ENCODE results near the gene DCDC2C.
"Not testable (repeated sequence)": the region's sequence is repeated elsewhere in the genome, so short reads cannot be mapped to it uniquely, and the experiment has no call there.

The DCDC2C gene

GRCh38 chr2:3777966-3778365 lies 74.6 kb downstream of the DCDC2C start:
- no peak for DNase-seq

- no peak for DNase-seq
Observed at GRCh38 chr2:3778851-3779495, 75.6 kb downstream of the DCDC2C start.

- DNase-seq, result no peak
Observed at GRCh38 chr2:3779496-3780049, 76.2 kb downstream of the DCDC2C start.

DNA sequence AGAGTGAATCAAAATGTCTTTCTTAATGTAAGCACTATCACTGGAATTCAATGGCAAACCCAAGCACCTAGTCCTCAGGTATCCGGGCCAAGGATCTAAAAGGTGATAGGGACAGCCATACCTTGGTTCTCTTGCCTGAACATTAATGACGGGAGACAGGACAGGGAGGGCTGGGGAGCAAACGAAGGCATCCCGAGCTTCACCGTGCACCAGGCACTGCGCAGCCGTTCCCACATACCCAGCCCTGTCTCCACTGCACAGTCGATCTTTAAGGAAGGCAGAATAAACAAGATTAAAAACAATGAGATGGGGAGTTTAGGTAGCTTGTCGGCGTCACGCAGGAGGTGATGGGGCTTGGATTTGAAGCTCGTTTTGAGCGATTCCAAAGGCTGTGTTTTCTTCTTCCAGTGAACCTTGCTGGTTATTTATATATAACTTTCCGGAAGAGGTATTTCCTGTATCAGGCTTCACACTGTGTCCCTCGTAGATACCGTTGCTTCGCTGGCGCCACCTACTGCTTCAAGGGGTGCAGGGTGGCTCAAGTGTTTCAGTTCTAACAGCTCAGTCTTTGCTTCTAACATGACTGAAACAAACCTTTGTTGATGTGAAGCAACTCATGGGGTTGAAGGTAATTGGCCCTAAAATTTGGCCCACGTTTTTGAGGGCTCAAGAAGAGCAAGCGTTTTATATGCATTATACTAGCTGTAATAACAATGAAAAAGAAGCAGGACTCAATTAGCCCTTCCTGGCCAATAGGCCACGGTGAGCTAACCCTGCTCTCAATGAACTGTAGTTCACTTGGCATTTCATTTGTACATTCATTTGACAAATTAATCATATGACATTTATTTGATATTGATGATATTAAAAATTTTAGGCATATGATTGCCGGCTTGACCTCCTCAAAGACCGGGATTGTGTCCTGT lies 77.4 kb downstream of the DCDC2C start:
- peak; percentile 81 for DNase-seq

- DNase-seq, result no peak
Observed at GRCh38 chr2:3784731-3785130, 81.4 kb downstream of the DCDC2C start.

GRCh38 chr2:3785220-3785889 lies 82.0 kb downstream of the DCDC2C start:
- DNase-seq, result no peak

DNA sequence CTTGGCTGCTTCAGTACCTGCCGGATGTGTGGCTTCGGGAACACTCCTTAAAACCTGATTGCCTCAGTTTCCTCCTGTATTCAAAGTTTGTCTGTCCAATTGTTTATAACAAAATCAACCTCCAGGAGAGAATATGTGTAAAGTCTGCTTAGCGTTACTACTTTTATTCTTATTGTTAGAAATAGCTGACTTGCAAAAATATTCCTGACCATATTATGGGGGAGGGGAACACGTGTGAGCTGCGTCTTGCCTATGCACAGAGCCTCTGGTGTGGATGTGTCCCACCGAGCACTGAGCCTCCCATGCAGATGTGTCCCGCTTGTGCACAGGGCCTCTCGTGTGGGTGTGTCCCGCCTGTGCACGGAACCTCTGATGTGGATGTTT lies 82.5 kb downstream of the DCDC2C start:
- no peak for DNase-seq

DNA sequence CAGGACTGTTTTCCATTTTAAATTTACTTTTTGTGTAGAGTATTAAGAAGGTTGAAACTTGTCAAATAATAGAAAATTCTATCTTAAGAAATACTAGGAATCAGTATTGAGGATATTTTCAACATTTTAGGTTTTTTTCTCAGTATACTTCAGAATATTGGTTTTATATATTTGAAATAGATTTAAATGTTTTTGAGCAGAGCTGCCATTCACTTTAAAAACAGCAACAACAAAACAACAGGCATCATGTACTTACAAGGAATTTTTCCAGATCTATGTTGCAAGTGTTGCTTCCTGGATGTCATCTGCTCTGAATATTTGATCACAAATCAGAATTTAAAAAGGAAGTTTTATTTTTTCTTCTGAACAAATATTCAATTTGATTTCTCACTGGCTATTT lies 84.4 kb downstream of the DCDC2C start:
- DNase-seq, result no peak

GRCh38 chr2:3789256-3789655 lies 85.9 kb downstream of the DCDC2C start:
- DNase-seq, result no peak

DNA sequence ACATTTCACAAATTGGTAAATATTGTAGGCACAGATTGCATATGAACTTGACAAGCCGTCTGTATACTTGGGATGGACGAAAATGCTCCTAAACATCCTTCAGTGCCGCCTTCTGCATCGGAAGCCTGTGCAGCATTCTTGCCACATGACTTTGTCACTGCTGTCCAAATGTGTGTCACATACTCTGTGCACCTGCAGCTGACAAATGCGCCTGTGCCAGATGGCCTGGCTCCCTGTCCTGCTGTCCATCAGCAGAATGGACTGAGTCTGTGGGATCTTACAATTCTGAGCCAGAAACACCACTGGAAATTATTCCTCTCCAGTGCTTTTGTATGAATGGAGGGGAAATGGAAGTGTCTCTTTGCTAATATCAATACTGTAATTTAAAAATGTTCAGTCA lies 89.9 kb downstream of the DCDC2C start:
- no peak for DNase-seq

- DNase-seq, result no peak
Observed at GRCh38 chr2:3801506-3801905, 98.1 kb downstream of the DCDC2C start.

DNA sequence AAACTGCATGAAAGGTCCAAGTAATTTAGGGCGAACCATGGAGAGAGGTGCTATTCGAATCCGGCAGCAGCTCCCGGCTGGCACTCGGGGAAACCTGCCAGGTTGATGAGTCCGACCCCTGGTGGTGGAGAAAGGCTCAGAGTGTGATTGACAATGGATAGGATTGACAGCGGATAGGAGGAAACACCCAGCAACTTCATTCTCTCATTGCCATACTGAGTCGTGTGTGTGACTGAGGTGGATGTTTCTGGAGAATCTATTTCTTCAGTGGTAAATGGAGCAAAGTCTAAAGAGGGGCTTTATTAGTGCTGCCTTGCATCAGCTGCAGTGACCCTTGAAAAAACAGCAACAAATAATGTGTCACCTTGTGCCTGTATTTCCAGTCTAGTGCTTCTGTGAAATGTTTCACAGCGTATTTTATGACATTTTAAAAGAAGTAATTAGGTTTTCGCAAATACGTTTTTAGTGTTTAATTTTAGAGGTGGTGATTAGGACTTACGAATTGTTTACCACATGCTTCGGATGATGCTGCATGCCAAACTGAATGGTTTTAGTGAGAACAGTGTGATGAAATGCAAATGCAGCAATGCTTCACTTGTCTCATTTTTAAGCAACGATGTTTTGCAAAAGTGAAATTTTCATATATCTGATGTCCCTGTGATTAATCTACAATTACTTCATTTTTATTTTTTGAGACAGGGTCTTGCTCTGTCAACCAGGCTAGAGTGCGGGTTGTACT lies 102.0 kb downstream of the DCDC2C start:
- no peak for DNase-seq

GRCh38 chr2:3806168-3806567 lies 102.8 kb downstream of the DCDC2C start:
- DNase-seq, result no peak

DNA sequence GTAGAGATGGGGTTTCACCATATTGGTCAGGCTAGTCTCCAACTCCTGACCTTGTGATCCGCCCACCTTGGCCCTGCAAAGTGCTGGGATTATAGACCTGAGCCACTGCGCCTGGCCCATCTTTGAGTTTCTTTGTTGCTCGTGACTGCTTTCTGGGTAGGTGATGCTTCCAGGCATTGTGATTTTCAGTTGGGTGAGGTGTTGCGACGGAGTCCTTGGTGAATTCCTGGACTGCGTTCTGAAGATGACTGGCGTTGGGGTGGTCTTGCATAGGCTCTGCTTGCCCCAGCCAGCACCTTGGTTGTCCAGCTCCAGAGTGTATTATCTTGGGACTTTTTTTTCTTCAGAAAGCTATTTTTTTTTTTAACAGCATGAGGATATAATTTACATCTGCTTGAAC lies 103.4 kb downstream of the DCDC2C start:
- no peak for DNase-seq

GRCh38 chr2:3807853-3808252 lies 104.5 kb downstream of the DCDC2C start:
- DNase-seq, result no peak

GRCh38 chr2:3814706-3815245 lies 111.4 kb downstream of the DCDC2C start:
- no peak for DNase-seq

DNA sequence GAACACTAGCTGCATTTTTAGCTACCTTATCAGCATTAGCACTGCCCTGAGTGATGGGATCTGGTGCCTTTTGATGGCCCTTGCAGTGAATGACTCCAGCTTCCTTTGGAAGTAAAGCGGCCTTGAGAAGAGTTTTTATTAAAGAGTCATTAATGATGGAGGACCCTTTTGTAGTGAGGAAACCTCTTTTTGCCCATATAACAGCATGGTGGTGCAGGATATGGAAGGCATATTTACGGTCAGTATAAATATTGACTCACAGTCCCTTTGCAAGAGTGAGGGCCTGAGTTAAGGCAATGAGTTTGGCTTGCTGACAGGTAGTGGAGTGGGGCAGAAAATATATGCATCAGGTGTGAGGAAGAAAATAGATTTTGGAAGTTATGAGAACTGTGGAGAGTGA lies 113.8 kb downstream of the DCDC2C start:
- not testable (repeated sequence) for DNase-seq

DNA sequence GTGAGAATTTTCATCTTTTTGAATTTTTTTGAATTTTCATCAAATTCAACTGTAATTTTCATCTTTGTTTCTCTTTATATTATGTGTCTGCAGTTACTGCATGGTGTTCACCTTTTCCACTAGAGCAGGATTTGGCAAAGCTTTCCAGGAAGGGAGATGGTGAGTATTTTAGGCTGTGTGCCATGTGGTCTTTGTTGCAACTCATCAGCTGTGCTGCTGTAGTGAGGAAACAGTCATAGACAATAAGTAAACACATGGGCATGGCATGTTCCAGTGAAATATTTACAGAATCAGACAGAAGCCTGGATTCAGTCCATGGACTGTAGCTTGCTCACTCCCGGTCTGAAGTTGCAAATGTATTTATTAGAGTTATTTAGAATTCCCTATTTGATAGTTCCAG lies 120.4 kb downstream of the DCDC2C start:
- no peak for DNase-seq

GRCh38 chr2:3827673-3828575 lies 124.5 kb downstream of the DCDC2C start:
- peak; percentile 22 for DNase-seq

GRCh38 chr2:3830796-3831195 lies 127.4 kb downstream of the DCDC2C start:
- no peak for DNase-seq

DNA sequence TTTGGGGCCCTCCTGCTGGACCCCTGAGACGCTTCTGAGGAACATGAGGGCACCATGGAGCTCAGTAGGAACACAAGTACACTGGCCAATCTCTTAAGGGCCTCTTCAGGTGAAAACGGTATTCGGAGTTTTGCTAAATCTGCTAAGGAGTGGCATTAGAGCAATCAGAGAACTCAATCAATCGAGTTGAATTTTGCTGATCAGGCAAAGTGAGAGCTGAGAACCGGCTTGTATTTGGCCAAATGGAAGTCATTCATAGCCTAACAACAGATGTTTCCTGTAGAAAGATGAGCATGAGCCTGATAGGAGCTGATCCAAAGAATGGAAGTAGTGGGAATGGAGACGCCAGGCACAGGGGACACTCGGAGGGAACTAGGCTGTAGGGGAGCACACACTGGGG lies 133.7 kb downstream of the DCDC2C start:
- no peak for DNase-seq

Data from activated CD4-positive, alpha-beta T cell treated with anti-CD3 and anti-CD28 coated beads, Interleukin-10, Interleukin-2, amounts not matched to agents 100 ng/mL and 50 ng/mL, durations not matched to agents 16 hours and 8 hours (primary cell).